Heart left ventricle (tissue), 16 donors: Measurements from ENCODE around the gene REP15. TPM values are rescaled to one million over a fixed set of nuclear protein-coding genes. Genes with fewer than 3 reads are reported as not detected.
A peak's percentile ranks its signal among the peaks of the same experiment; 100 is the strongest.

Experiments
- ATAC-seq, 4 donors: fragments of 200-7000 bp; cut with Tn5 transposase; one replicate each; pipeline ENCODE4 v1.9.1; 2020 to 2022; ENCODE audit warnings: moderate library complexity in 4 of 4, mild to moderate bottlenecking in 3 of 4, moderate number of reproducible peaks in 1 of 4
- DNase-seq, 5 donors: peaks; one replicate each; pipeline ENCODE4 v3.0.0-alpha.2; 2020
- H3K27ac ChIP-seq, 12 donors: fragments of 200-600 bp; sonication (generic) in 4 of 12; one replicate each; pipeline versions ENCODE4 v1.5.0 to v1.8.0; 2016 to 2022; ENCODE audit warnings: mild to moderate bottlenecking in 2 of 12
- H3K27me3 ChIP-seq, 9 donors: fragments of 200-600 bp; sonication (generic) in 2 of 9; one replicate each; pipeline versions ENCODE4 v1.5.1 to v1.8.0; 2016 to 2022; ENCODE audit warnings: mild to moderate bottlenecking in 3 of 9
- H3K36me3 ChIP-seq, 9 donors: fragments of 200-600 bp; sonication (generic) in 2 of 9; one replicate each; pipeline versions ENCODE4 v1.5.0 to v1.8.0; 2018 to 2022; ENCODE audit warnings: mild to moderate bottlenecking in 2 of 9
- H3K4me1 ChIP-seq, 12 donors: fragments of 200-600 bp; sonication (generic) in 4 of 12; one replicate each; pipeline versions ENCODE4 v1.5.0 to v1.8.0; 2016 to 2022; ENCODE audit warnings: mild to moderate bottlenecking in 3 of 12
- H3K4me3 ChIP-seq, 12 donors: fragments of 200-600 bp; sonication (generic) in 4 of 12; one replicate each; pipeline versions ENCODE4 v1.5.0 to v1.8.0; 2017 to 2022; ENCODE audit warnings: mild to moderate bottlenecking in 9 of 12, moderate library complexity in 4 of 12
- H3K9me3 ChIP-seq, 12 donors: fragments of 200-600 bp; sonication (generic) in 4 of 12; one replicate each; pipeline versions ENCODE4 v1.5.0 to v1.8.0; 2016 to 2022; ENCODE audit warnings: mild to moderate bottlenecking in 1 of 12
- POLR2A ChIP-seq, 2 donors: fragments of 450-650 bp; IDR thresholded peaks; one replicate each; pipeline ENCODE4 v1.6.1; 2017; ENCODE audit warnings: antibody characterized with exemption in 2 of 2, mild to moderate bottlenecking in 2 of 2, moderate library complexity in 2 of 2
- WGBS, 4 donors: extraction: QIAGEN DNeasy Blood & Tissue Kit in 2 of 4; methylation state at CpG; one replicate each; pipeline versions ENCODE4 v1.1.5 to v1.1.7; 2013 to 2018; 5-methylcytosine and 5-hydroxymethylcytosine counted together
- intact Hi-C, 10 donors: fragments of 100-400 bp; cut with DNase I; formaldehyde crosslinking; loops; one replicate each; pipeline versions ENCODE4 v1.11.1 to v1.14.2; 2022
- polyA plus RNA-seq, 2 donors: library from polyadenylated mRNA; stranded (reverse); fragments of 200-250 nt; gene quantifications; one replicate each; pipeline ENCODE4 v1.2.3, GENCODE V29; 2013
- total RNA-seq, 9 donors: library from RNA; depleted of rRNA in 2 of 9; stranded (reverse); fragments of >200 nt in 2 of 9; fragmentation: NEBNext Ultra II Directional in 3 of 9; extraction: Animal tissue kit (Norgen Biotek cat#: 25700) in 3 of 9; gene quantifications; one replicate each; pipeline versions ENCODE4 v1.1.0 to v1.2.4, GENCODE V29; 2016 to 2023
- TF ChIP-seq, protein P1 (sequence below), 12 donors: fragments of 200-600 bp; sonication (generic) in 4 of 12; IDR thresholded peaks; one replicate each; pipeline versions ENCODE4 v1.5.0 to v1.8.0; 2018 to 2022; ENCODE audit warnings: antibody characterized with exemption in 12 of 12, mild to moderate bottlenecking in 5 of 12
- donor health status: ischemic (EF 13 %, LVEDD 7.1; RV severe dilation, severe dysfunction).
- donor health status: healthy with polysubstance abuse.
- donor health status: DM: no; HTN: yes; CAD: no.
- donor health status: DM: no; HTN: no; CAD: no.
- donor health status: ischemic (EF 25% LVEDD 6.9; RV normal size, moderate dysfunction).
- donor health status: ischemic (EF 25% LVEDD 5.7; RV mildly dilated, moderate dysfunction).
- donor health status: healthy.
- donor health status: DM: yes; HTN: yes; CAD: no.
- donor health status: ischemic (EF 35%, LVEDD 5.7; RV mildly dilated, moderate dysfunction).
- donor health status: nonischemic (EF 11% LVEDD 7.7; RV severe dilation, severe dysfunction).
- donor health status: DM: yes; HTN: yes; CAD: no.
- donor health status: PGD.
- donor health status: ischemic (EF 29% LVEDD 5.4; RV normal size, mild dysfunction).
- donor health status: nonischemic (EF 23%, LVEDD 6.1; RV moderate dilation, normal function).

Gene REP15
- total and polyA plus RNA-seq, 11 donors, result 3.7 to 7.9 (median 5.0) TPM

DNA sequence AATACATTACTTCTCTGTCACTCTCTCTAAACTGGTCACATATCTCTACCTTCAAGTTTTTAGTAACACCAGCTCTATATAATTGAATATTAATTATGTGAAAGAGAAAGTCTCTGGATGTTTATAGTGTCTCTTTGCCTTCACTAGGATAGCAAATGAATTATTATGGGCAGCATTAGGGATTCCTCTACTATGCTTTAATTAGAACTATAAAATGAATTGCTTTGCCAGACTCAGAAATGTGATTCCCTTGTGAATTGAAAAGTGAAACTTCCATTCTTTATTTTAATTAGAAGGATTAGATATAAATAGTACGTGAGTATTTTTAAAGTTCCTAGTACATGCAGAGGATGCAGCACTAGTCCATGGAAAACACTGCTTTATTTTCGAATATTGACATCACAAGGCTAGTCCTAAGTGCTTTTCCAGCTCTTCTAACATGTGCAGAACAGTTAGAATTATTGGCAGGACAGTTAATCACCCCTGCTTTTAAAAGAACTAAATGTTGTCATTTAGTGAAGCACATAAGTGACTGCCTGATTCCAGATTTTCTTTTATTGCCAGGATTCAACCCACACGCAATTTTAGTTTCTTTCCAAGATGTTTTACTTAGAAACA, 23.0 kb upstream of the REP15 start:
- 5 to 24% (median 8%) methylated on average over 3 of the region's 3 CpGs for WGBS, 4 donors
- intact Hi-C loops, result loop anchor here in 3 of 10 donors (10.0 kb wide), 3 partner anchors 338 to 648 kb away; partner anchors contain the start of genes BMAL2 (in 1 of the 3) and MED21 (in 1 of the 3)
- peak overlapping the region in 1 of 12 donors; percentile 14 for H3K4me3 ChIP-seq
- no peak for TF ChIP-seq POLR2A (IDR thresholded peaks at IDR 0.05)
- TF ChIP-seq, protein P1, sequence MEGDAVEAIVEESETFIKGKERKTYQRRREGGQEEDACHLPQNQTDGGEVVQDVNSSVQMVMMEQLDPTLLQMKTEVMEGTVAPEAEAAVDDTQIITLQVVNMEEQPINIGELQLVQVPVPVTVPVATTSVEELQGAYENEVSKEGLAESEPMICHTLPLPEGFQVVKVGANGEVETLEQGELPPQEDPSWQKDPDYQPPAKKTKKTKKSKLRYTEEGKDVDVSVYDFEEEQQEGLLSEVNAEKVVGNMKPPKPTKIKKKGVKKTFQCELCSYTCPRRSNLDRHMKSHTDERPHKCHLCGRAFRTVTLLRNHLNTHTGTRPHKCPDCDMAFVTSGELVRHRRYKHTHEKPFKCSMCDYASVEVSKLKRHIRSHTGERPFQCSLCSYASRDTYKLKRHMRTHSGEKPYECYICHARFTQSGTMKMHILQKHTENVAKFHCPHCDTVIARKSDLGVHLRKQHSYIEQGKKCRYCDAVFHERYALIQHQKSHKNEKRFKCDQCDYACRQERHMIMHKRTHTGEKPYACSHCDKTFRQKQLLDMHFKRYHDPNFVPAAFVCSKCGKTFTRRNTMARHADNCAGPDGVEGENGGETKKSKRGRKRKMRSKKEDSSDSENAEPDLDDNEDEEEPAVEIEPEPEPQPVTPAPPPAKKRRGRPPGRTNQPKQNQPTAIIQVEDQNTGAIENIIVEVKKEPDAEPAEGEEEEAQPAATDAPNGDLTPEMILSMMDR (IDR thresholded peaks at IDR 0.05), result no peak
- H3K36me3 ChIP-seq, result peaks cover 0 to 93% (median 64%) of the 10 kb centered on the region in 9 donors
- no peaks in the 10 kb centered on the region for H3K27me3 ChIP-seq
- no peak for DNase-seq
- H3K9me3 ChIP-seq, result no peaks in the 10 kb centered on the region
- H3K4me1 ChIP-seq, result peaks cover 0 to 38% (median 25%) of the 10 kb centered on the region in 12 donors
- peak; percentile 83 to 94 (median 88) for ATAC-seq
- H3K27ac ChIP-seq, result peak overlapping the region; percentile 22 to 76 (median 58)

GRCh38 chr12:27674989-27675388, 21.3 kb upstream of the REP15 start:
- H3K27ac ChIP-seq, result no peak overlapping the region
- no peak for DNase-seq
- intact Hi-C loops, result loop anchor here in 3 of 10 donors (10.0 kb wide), 3 partner anchors 340 to 650 kb away; partner anchors contain the start of genes BMAL2 (in 1 of the 3) and MED21 (in 1 of the 3)

GRCh38 chr12:27680619-27681018, 15.6 kb upstream of the REP15 start:
- ATAC-seq (no peak), DNase-seq (no peak)
- H3K27me3 ChIP-seq, result no peaks in the 10 kb centered on the region
- no peaks in the 10 kb centered on the region for H3K9me3 ChIP-seq
- H3K36me3 ChIP-seq, result peaks cover 0 to 100% (median 85%) of the 10 kb centered on the region in 9 donors
- no peak overlapping the region for H3K27ac ChIP-seq
- TF ChIP-seq, protein P1 (IDR thresholded peaks at IDR 0.05), result no peak
- no peak for TF ChIP-seq POLR2A (IDR thresholded peaks at IDR 0.05)
- no peaks in the 10 kb centered on the region for H3K4me1 ChIP-seq
- H3K4me3 ChIP-seq, result no peak overlapping the region
- intact Hi-C loops, result no loop called here

More at GRCh38 chr12:27674989-27675388, 21.3 kb upstream of the REP15 start:
- WGBS, 4 donors, result 47 to 65% (median 56%) methylated on average over 2 of the region's 2 CpGs
- Histone ChIP-seq H3K36me3 (peaks cover 0 to 93% (median 58%) of the 10 kb centered on the region in 9 donors), H3K27me3 (no peaks in the 10 kb centered on the region), H3K4me3 (no peak overlapping the region), H3K4me1 (peaks cover 0 to 38% (median 25%) of the 10 kb centered on the region in 12 donors), H3K9me3 (no peaks in the 10 kb centered on the region)
- ATAC-seq, result peak in 1 of 4 donors; percentile 70
- TF ChIP-seq POLR2A (IDR thresholded peaks at IDR 0.05), result no peak
- TF ChIP-seq, protein P1 (IDR thresholded peaks at IDR 0.05), result no peak

DNA sequence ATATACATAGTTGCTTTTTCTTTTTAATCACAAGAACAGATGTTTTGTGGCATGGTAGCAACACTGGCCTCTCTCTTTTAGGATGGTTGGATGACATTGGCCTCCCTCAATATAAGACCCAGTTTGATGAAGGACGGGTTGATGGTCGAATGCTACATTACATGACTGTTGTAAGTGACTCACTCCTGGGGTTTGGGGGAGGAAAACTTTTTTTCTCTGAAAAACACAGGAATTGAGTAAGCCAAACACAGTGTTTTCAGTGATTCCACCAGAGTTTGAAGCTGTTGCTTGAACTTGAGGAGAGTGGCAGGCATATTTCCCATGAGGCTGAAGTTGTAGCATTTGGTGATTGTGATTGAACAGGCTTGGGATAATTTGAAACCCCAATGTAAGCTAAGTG, 13.7 kb upstream of the REP15 start:
- Histone ChIP-seq H3K27ac (no peak overlapping the region), H3K27me3 (no peaks in the 10 kb centered on the region), H3K36me3 (peaks cover 0 to 100% (median 83%) of the 10 kb centered on the region in 9 donors), H3K4me3 (no peak overlapping the region), H3K9me3 (no peaks in the 10 kb centered on the region), H3K4me1 (no peaks in the 10 kb centered on the region)
- no peak for DNase-seq
- 96 to 100% (median 98%) methylated on average over 2 of the region's 2 CpGs for WGBS, 4 donors
- intact Hi-C loops, result no loop called here
- no peak for ATAC-seq
- TF ChIP-seq, protein P1 (IDR thresholded peaks at IDR 0.05), result no peak
- TF ChIP-seq POLR2A (IDR thresholded peaks at IDR 0.05), result no peak
